ENCODE measurements around the gene AUNIP.

AUNIP gene

DNA sequence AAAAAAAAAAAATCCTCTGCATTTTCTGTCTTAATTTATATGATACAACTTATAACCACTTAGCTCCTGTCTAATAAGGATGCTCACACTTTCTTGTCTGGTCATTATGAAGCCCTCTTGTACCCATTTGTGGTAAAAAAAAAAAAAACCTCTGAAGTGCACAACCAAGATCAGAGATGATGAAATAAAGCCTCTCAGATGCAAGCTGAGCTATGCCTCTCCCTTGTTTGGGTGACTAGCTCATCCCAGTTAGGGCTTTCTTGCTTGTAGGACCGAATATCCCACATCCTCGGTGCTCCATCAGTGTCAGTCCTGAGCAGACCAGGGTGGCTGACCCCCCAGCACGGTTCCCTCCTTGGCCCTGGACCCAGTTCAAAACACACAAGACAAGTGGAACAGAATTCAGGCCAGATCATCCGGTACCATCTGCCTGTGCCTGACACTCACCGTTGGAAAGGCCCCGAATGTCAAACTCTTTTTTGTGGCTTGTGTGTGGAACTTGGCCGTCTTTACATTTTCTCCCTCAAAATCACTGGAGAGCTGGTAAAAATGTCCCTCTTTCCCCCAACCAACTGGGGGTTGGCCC, 65.6 kb downstream of the AUNIP start:
- no peak overlapping the region for H3K4me3 ChIP-seq (ENCODE audit: insufficient read depth, low read depth, low read length)
- WGBS, 2 experiments = 91 to 95% methylated on average over 7 of the region's 7 CpGs
- no peaks in the 10 kb centered on the region for H3K9me3 ChIP-seq (ENCODE audit: control insufficient read depth, low read length)
- no peaks in the 10 kb centered on the region for H3K27me3 ChIP-seq (ENCODE audit: control insufficient read depth, insufficient read depth, low read length, poor library complexity, severe bottlenecking)
- H3K4me1 ChIP-seq (ENCODE audit: control insufficient read depth, insufficient read depth, low read length) = peaks cover 5% of the 10 kb centered on the region
- H3K36me3 ChIP-seq (ENCODE audit: control insufficient read depth, insufficient read depth, low read length) = no peaks in the 10 kb centered on the region
- no peak overlapping the region for H3K27ac ChIP-seq (ENCODE audit: insufficient read depth, low read depth, low read length, poor library complexity, severe bottlenecking)

DNA sequence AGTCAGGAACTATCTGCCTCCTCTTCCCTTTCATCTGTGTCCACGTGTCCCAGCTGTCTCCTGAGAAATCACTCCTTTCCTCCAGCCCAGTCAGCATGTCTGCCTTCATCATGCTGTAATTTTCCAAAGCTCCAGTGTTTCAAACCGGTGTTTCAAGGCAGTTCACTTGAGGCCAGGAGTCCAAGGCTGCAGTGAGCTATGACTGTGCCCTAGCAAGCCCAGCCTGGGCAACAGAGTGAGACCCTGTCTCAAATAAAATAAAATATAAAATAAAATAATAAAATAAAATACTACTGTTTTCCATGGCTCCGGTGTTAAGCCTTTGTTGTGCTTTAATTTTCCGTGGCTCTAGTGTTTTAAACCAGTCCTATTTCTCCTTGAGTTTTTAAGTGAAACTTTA, 67.1 kb downstream of the AUNIP start:
- WGBS, 2 experiments = 83 to 85% methylated on average over 4 of the region's 4 CpGs
- no peaks in the 10 kb centered on the region for H3K27me3 ChIP-seq (ENCODE audit: control insufficient read depth, insufficient read depth, low read length, poor library complexity, severe bottlenecking)
- no peaks in the 10 kb centered on the region for H3K36me3 ChIP-seq (ENCODE audit: control insufficient read depth, insufficient read depth, low read length)
- no peak overlapping the region for H3K4me3 ChIP-seq (ENCODE audit: insufficient read depth, low read depth, low read length)
- peaks cover 11% of the 10 kb centered on the region for H3K4me1 ChIP-seq (ENCODE audit: control insufficient read depth, insufficient read depth, low read length)
- no peak overlapping the region for H3K27ac ChIP-seq (ENCODE audit: insufficient read depth, low read depth, low read length, poor library complexity, severe bottlenecking)
- H3K9me3 ChIP-seq (ENCODE audit: control insufficient read depth, low read length) = no peaks in the 10 kb centered on the region

DNA sequence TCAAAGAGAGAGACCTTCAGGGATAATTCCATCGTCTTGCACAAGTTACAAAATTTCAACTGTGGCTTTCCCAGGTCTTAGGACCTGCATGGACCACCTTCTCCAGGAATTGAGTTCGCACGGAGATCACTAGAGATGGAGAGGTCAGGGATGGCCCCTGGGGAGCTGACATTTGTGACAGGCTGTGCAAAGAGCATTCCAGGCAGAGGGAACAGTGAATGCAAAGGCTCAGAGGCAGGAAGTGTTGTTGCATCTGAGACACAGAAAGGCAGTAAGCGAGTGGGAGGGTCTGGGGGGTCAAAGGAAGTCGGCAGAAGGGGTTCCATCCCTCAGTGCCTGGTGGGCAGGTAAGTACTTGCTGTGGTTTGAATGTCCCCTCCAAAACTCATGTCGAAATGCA, 68.8 kb downstream of the AUNIP start:
- Histone ChIP-seq H3K36me3 (ENCODE audit: control insufficient read depth, insufficient read depth, low read length) (no peaks in the 10 kb centered on the region), H3K4me3 (ENCODE audit: insufficient read depth, low read depth, low read length) (no peak overlapping the region), H3K9me3 (ENCODE audit: control insufficient read depth, low read length) (no peaks in the 10 kb centered on the region), H3K27ac (ENCODE audit: insufficient read depth, low read depth, low read length, poor library complexity, severe bottlenecking) (no peak overlapping the region), H3K27me3 (ENCODE audit: control insufficient read depth, insufficient read depth, low read length, poor library complexity, severe bottlenecking) (no peaks in the 10 kb centered on the region), H3K4me1 (ENCODE audit: control insufficient read depth, insufficient read depth, low read length) (peaks cover 9% of the 10 kb centered on the region)
- WGBS, 2 experiments = 95 to 97% methylated on average over 6 of the region's 6 CpGs

DNA sequence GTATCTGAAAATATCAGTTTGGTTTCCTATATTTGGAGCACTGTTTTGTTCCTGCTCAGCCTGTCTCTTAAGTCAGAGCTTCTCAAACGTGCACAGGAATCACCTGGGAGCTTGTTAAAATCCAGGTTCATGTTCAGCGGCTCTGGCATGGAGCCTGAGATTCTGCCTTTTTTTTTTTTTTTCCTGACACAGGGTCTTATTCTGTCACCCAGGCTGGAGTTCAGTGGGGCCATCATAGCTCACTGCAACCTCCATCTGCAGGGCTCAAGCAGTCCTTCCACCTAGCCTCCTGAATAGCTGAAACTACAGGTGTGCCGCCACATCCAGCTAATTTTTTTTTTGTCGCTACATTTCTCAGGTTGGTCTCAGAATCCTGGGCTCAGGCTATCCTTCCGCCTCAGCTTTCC, 71.5 kb downstream of the AUNIP start:
- 92 to 93% methylated on average over 5 of the region's 5 CpGs for WGBS, 2 experiments
- Histone ChIP-seq H3K4me3 (ENCODE audit: insufficient read depth, low read depth, low read length) (no peak overlapping the region), H3K4me1 (ENCODE audit: control insufficient read depth, insufficient read depth, low read length) (peaks cover 12% of the 10 kb centered on the region)

DNA sequence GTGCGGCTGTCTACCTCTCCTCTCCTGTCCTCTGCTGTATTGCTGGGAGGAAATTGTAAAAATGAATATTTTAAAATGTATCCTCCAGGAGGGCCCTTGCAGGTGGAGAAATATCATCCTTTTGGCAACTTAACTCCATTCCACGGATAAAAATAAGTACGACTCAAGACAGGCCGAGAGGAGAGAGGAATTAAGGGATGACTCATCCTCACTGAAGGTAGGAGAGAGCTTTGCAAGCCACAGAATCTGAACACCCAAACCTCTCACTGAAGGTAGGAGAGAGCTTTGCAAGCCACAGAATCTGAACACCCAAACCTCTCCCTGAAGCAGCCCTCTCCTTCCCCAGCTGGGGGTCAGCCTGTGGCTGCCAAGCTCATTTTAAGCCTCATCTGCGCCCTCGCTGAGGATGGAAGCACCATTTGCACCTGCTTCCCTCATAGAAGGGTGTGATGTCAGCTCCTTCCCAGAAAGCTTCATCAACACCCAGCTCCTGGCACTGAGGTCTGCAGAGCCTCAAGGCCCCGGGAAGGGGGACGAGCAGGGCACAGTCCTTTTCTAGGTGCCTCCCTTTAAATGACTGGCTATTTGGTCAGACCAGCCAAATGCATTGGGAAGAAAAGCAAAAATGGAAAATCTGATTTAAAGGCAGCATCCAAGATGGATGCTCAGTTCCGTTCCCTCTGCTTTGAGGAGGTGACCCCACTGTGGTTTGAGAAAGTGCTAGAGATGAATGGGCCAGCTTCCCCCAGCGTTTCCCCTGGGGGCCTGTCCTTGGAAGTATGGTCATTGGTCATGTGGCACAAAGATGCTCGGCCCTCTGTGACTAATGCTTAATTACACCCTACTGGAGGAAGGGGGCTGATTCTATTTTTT, 72.1 kb downstream of the AUNIP start:
- Histone ChIP-seq H3K36me3 (ENCODE audit: control insufficient read depth, insufficient read depth, low read length) (no peaks in the 10 kb centered on the region), H3K27me3 (ENCODE audit: control insufficient read depth, insufficient read depth, low read length, poor library complexity, severe bottlenecking) (no peaks in the 10 kb centered on the region), H3K27ac (ENCODE audit: insufficient read depth, low read depth, low read length, poor library complexity, severe bottlenecking) (no peak overlapping the region), H3K9me3 (ENCODE audit: control insufficient read depth, low read length) (no peaks in the 10 kb centered on the region), H3K4me1 (ENCODE audit: control insufficient read depth, insufficient read depth, low read length) (peaks cover 12% of the 10 kb centered on the region), H3K4me3 (ENCODE audit: insufficient read depth, low read depth, low read length) (no peak overlapping the region)
- 85 to 88% methylated on average over 11 of the region's 11 CpGs for WGBS, 2 experiments

More for the DNA sequence above, 71.5 kb downstream of the AUNIP start:
- no peaks in the 10 kb centered on the region for H3K9me3 ChIP-seq (ENCODE audit: control insufficient read depth, low read length)
- no peaks in the 10 kb centered on the region for H3K27me3 ChIP-seq (ENCODE audit: control insufficient read depth, insufficient read depth, low read length, poor library complexity, severe bottlenecking)
- no peak overlapping the region for H3K27ac ChIP-seq (ENCODE audit: insufficient read depth, low read depth, low read length, poor library complexity, severe bottlenecking)
- H3K36me3 ChIP-seq (ENCODE audit: control insufficient read depth, insufficient read depth, low read length) = no peaks in the 10 kb centered on the region

DNA sequence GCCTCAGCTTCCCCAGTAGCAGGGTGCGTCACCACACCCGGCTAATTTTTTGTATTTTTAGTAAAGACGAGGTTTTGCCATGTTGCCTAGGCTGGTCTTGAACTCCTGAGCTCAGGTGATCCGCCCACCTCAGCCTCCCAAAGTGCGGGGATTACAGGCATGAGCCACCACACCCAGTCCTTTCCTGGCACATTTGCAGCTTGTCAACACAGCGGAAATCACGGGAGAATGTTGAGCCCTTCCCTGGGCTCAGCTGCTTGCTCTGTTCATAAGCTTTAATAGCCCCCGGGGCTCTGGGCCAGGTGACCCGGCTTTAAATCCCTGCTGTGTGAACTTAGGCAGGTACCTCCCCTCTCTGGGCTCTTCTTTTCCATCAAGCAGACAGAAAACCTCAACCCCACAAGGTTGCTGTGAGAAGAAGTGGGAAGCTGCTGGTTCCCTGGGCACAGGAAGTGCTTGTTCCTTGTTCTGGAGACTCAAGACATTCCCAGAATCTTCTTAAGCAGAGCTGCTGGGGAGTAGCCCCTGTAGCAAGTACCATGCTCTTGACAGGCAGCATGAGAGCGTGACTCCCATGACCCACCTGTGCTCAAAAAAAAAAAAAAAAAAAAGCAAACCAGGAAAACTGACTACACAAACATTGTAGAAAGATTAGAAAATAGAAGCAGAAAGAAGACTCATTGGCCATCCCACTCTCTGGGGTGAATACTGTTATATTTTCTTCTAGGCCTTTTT, 73.8 kb downstream of the AUNIP start:
- H3K36me3 ChIP-seq (ENCODE audit: control insufficient read depth, insufficient read depth, low read length) = no peaks in the 10 kb centered on the region
- H3K4me1 ChIP-seq (ENCODE audit: control insufficient read depth, insufficient read depth, low read length) = peaks cover 16% of the 10 kb centered on the region
- H3K9me3 ChIP-seq (ENCODE audit: control insufficient read depth, low read length) = no peaks in the 10 kb centered on the region
- H3K27me3 ChIP-seq (ENCODE audit: control insufficient read depth, insufficient read depth, low read length, poor library complexity, severe bottlenecking) = no peaks in the 10 kb centered on the region
- H3K4me3 ChIP-seq (ENCODE audit: insufficient read depth, low read depth, low read length) = no peak overlapping the region
- H3K27ac ChIP-seq (ENCODE audit: insufficient read depth, low read depth, low read length, poor library complexity, severe bottlenecking) = no peak overlapping the region
- 89% methylated on average over 10 of the region's 10 CpGs for WGBS, 2 experiments

DNA sequence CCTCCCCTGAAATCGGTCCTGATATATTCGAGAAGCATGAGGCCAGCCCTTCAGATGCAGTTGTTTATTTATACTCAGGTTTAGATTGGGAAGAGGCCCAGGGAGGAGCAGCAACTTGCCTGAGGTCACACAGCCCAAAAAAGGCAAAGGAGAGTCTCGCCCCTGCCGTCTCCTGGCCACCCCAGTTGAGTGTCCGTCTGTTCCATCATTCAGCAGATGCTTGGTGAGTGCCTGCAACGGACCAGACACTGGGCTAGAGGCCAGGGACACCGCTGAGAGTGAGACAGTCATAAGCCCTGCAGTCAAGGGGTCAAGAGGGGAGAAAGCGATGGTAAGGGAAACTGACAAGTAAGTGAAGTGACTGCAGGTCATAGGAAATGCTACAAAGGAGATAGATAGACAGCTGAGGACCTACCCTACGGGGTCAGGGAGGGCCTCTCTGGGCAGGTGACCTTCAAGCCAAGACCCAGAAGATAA, 74.6 kb downstream of the AUNIP start:
- H3K36me3 ChIP-seq (ENCODE audit: control insufficient read depth, insufficient read depth, low read length) = no peaks in the 10 kb centered on the region
- H3K27ac ChIP-seq (ENCODE audit: insufficient read depth, low read depth, low read length, poor library complexity, severe bottlenecking) = no peak overlapping the region
- H3K9me3 ChIP-seq (ENCODE audit: control insufficient read depth, low read length) = no peaks in the 10 kb centered on the region
- peaks cover 22% of the 10 kb centered on the region for H3K4me1 ChIP-seq (ENCODE audit: control insufficient read depth, insufficient read depth, low read length)
- WGBS, 2 experiments = 90% methylated on average over 9 of the region's 9 CpGs
- H3K27me3 ChIP-seq (ENCODE audit: control insufficient read depth, insufficient read depth, low read length, poor library complexity, severe bottlenecking) = no peaks in the 10 kb centered on the region
- H3K4me3 ChIP-seq (ENCODE audit: insufficient read depth, low read depth, low read length) = no peak overlapping the region

Data from ectodermal cell (in vitro differentiated cells).